H1 (cell line): Measurements from ENCODE around the gene ACBD4. TPM values are rescaled to one million over a fixed set of nuclear protein-coding genes. Genes with fewer than 3 reads are reported as not detected.

Experiments used
- CHD1 ChIP-seq: IDR thresholded peaks from 2 replicates; pipeline ENCODE4 v1.6.1; 2012; ENCODE audit warnings: low read depth, low read length, improper control_type of control experiment
- EGR1 ChIP-seq: IDR thresholded peaks from 2 replicates; pipeline ENCODE4 v1.6.1; 2011; ENCODE audit warnings: low read depth, low read length, borderline replicate concordance
- HDAC2 ChIP-seq, 2 experiments: fragments of 300-600 bp in 1 of 2; sonication (generic) in 1 of 2; IDR thresholded peaks; 2 replicates each; pipeline ENCODE4 v1.6.1; 2011 to 2012; ENCODE audit warnings: low read depth in 2 of 2, low read length in 2 of 2, mild to moderate bottlenecking in 2 of 2, moderate library complexity in 2 of 2, borderline replicate concordance in 1 of 2, inconsistent platforms in 1 of 2
- JUND ChIP-seq: IDR thresholded peaks from 2 replicates; pipeline ENCODE4 v1.6.1; 2011; ENCODE audit warnings: mild to moderate bottlenecking, improper control_type of control experiment, low read length
- RAD21 ChIP-seq, 2 experiments: IDR thresholded peaks in 1 of 2; conservative IDR thresholded peaks in 1 of 2; 2 replicates each; pipeline ENCODE4 v1.6.1; 2011; ENCODE audit warnings: low read depth in 2 of 2, low read length in 2 of 2, improper control_type of control experiment in 1 of 2, inconsistent platforms in 1 of 2, mild to moderate bottlenecking in 1 of 2, moderate library complexity in 1 of 2
- RFX5 ChIP-seq: IDR thresholded peaks from 2 replicates; pipeline ENCODE4 v1.6.1; 2011; ENCODE audit warnings: low read depth, low read length, improper control_type of control experiment, borderline replicate concordance
- SIX5 ChIP-seq: IDR thresholded peaks from 2 replicates; pipeline ENCODE4 v1.6.1; 2011; ENCODE audit warnings: mild to moderate bottlenecking, low read depth, low read length
- SUZ12 ChIP-seq: fragments of 200-600 bp; sonication (generic); IDR thresholded peaks from 2 replicates; pipeline ENCODE4 v1.6.1; 2012; ENCODE audit warnings: mild to moderate bottlenecking, inconsistent platforms, low read length, moderate library complexity, mixed read lengths
- TCF12 ChIP-seq: IDR thresholded peaks from 2 replicates; pipeline ENCODE4 v1.6.1; 2011; ENCODE audit warnings: low read depth, mild to moderate bottlenecking, low read length
- polyA plus RNA-seq, 7 experiments: library from polyadenylated mRNA; depleted of rRNA in 3 of 7; stranded (reverse) in 5 of 7; unstranded in 2 of 7; fragments of >200 nt in 5 of 7; fragments of 200-250 nt in 2 of 7; gene quantifications; 1 replicate in 5 of 7; 2 replicates in 1 of 7; 4 replicates in 1 of 7; pipeline versions ENCODE4 v1.2.1 to v1.2.3, GENCODE V29; 2011 to 2013; ENCODE audit warnings: missing spikeins in 2 of 7, mixed read lengths in 2 of 7
- total RNA-seq: library from RNA; stranded (reverse); fragmentation: NEBNext Ultra II Directional; extraction: Animal tissue kit (Norgen Biotek cat#: 25700); gene quantifications from 2 replicates; pipeline ENCODE4 v1.2.1, GENCODE V29; 2021
- TF ChIP-seq, protein P1 (sequence below): fragments of 300-600 bp; sonication (generic); IDR thresholded peaks from 2 replicates; pipeline ENCODE4 v1.7.1; 2012; ENCODE audit warnings: low read length, moderate library complexity, mild to moderate bottlenecking, inconsistent platforms; ENCODE audit not compliant: insufficient replicate concordance

ACBD4 gene
- total and polyA plus RNA-seq, 2 of the 8 experiments (the other 6 are each of a cell fraction or from before 2014, with no cell fraction given): 7.3 to 10.7 TPM

DNA sequence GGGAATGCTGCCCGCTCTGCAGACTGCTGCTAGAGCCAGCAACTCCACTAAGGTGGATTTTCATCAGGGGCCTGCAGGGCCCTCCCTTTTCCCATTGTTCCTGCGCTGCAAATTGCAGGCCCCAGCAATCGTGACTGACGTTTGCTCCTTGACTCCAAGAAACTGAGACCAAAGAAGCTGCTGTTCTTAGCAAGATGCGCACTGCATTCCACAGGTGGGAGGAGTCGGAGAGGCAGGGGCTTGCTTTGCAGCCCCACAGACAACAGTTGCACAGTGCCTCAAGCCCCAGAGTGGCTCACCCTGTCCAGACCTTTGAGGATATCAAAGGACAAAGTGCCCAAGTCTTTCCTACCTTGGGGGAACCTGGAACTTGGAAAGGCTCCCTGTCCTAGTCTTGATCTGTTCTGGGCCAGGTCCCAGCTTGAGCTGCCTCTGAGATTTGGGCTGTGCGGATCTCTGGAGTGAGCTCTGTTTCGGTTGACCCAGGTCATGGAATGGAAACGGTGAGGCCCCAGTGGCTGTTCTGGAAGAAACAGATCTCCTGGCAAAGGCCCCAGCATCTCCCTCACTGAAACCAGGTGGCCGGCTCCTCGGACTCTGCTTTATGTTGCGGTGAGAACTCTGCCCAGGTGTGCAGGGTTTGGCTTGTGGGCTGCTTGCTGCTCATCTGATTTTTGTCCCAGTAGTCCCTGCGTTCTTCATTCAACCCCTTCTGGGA, 28.0 kb upstream of the ACBD4 start (continued):
- TF ChIP-seq, protein P1, sequence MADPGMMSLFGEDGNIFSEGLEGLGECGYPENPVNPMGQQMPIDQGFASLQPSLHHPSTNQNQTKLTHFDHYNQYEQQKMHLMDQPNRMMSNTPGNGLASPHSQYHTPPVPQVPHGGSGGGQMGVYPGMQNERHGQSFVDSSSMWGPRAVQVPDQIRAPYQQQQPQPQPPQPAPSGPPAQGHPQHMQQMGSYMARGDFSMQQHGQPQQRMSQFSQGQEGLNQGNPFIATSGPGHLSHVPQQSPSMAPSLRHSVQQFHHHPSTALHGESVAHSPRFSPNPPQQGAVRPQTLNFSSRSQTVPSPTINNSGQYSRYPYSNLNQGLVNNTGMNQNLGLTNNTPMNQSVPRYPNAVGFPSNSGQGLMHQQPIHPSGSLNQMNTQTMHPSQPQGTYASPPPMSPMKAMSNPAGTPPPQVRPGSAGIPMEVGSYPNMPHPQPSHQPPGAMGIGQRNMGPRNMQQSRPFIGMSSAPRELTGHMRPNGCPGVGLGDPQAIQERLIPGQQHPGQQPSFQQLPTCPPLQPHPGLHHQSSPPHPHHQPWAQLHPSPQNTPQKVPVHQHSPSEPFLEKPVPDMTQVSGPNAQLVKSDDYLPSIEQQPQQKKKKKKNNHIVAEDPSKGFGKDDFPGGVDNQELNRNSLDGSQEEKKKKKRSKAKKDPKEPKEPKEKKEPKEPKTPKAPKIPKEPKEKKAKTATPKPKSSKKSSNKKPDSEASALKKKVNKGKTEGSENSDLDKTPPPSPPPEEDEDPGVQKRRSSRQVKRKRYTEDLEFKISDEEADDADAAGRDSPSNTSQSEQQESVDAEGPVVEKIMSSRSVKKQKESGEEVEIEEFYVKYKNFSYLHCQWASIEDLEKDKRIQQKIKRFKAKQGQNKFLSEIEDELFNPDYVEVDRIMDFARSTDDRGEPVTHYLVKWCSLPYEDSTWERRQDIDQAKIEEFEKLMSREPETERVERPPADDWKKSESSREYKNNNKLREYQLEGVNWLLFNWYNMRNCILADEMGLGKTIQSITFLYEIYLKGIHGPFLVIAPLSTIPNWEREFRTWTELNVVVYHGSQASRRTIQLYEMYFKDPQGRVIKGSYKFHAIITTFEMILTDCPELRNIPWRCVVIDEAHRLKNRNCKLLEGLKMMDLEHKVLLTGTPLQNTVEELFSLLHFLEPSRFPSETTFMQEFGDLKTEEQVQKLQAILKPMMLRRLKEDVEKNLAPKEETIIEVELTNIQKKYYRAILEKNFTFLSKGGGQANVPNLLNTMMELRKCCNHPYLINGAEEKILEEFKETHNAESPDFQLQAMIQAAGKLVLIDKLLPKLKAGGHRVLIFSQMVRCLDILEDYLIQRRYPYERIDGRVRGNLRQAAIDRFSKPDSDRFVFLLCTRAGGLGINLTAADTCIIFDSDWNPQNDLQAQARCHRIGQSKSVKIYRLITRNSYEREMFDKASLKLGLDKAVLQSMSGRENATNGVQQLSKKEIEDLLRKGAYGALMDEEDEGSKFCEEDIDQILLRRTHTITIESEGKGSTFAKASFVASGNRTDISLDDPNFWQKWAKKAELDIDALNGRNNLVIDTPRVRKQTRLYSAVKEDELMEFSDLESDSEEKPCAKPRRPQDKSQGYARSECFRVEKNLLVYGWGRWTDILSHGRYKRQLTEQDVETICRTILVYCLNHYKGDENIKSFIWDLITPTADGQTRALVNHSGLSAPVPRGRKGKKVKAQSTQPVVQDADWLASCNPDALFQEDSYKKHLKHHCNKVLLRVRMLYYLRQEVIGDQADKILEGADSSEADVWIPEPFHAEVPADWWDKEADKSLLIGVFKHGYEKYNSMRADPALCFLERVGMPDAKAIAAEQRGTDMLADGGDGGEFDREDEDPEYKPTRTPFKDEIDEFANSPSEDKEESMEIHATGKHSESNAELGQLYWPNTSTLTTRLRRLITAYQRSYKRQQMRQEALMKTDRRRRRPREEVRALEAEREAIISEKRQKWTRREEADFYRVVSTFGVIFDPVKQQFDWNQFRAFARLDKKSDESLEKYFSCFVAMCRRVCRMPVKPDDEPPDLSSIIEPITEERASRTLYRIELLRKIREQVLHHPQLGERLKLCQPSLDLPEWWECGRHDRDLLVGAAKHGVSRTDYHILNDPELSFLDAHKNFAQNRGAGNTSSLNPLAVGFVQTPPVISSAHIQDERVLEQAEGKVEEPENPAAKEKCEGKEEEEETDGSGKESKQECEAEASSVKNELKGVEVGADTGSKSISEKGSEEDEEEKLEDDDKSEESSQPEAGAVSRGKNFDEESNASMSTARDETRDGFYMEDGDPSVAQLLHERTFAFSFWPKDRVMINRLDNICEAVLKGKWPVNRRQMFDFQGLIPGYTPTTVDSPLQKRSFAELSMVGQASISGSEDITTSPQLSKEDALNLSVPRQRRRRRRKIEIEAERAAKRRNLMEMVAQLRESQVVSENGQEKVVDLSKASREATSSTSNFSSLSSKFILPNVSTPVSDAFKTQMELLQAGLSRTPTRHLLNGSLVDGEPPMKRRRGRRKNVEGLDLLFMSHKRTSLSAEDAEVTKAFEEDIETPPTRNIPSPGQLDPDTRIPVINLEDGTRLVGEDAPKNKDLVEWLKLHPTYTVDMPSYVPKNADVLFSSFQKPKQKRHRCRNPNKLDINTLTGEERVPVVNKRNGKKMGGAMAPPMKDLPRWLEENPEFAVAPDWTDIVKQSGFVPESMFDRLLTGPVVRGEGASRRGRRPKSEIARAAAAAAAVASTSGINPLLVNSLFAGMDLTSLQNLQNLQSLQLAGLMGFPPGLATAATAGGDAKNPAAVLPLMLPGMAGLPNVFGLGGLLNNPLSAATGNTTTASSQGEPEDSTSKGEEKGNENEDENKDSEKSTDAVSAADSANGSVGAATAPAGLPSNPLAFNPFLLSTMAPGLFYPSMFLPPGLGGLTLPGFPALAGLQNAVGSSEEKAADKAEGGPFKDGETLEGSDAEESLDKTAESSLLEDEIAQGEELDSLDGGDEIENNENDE: no peak
- TF ChIP-seq RFX5 (no peak), JUND (no peak), TCF12 (no peak), EGR1 (no peak), HDAC2 (IDR thresholded peaks at IDR 0.05; ENCODE audit: borderline replicate concordance in 1 of 2, low read depth in 2 of 2, low read length in 2 of 2) (no peak), RAD21 (IDR thresholded peaks at IDR 0.05 in 1 of 2, conservative IDR thresholded peaks at IDR 0.05 in 1 of 2; ENCODE audit: low read depth in 2 of 2, low read length in 2 of 2) (no peak), CHD1 (no peak), SIX5 (no peak), SUZ12 (no peak)
